Omental fat pad (tissue), 4 donors: ENCODE measurements around the gene FCGBP. TPM values are rescaled to one million over a fixed set of nuclear protein-coding genes. Genes with fewer than 3 reads are reported as not detected.
"Not testable (repeated sequence)": the region's sequence is repeated elsewhere in the genome, so short reads cannot be mapped to it uniquely, and the experiment has no call there.

Source experiments
- ATAC-seq: fragments of 150-250 bp; one replicate; pipeline ENCODE4 v1.9.1; 2016; ENCODE audit warnings: mild to moderate bottlenecking, moderate library complexity; ENCODE audit not compliant: low FRiP score
- DNase-seq: peaks from one replicate; pipeline ENCODE4 v3.0.0-alpha.2; 2019; ENCODE audit warnings: low spot score
- total RNA-seq, 4 donors: library from RNA; depleted of rRNA; stranded (reverse); fragments of >200 nt; gene quantifications; one replicate each; pipeline ENCODE4 v1.1.0, GENCODE V29; 2016
- TF ChIP-seq, protein P1 (sequence below), 3 donors: fragments of 450-650 bp; IDR thresholded peaks; one replicate each; pipeline ENCODE4 v1.5.1; 2016 to 2017; ENCODE audit warnings: antibody characterized with exemption in 3 of 3, mild to moderate bottlenecking in 3 of 3, moderate library complexity in 2 of 3

FCGBP gene
- total RNA-seq, 4 donors from 2014 or later, result 12.5 to 197 (median 29.3) TPM

DNA sequence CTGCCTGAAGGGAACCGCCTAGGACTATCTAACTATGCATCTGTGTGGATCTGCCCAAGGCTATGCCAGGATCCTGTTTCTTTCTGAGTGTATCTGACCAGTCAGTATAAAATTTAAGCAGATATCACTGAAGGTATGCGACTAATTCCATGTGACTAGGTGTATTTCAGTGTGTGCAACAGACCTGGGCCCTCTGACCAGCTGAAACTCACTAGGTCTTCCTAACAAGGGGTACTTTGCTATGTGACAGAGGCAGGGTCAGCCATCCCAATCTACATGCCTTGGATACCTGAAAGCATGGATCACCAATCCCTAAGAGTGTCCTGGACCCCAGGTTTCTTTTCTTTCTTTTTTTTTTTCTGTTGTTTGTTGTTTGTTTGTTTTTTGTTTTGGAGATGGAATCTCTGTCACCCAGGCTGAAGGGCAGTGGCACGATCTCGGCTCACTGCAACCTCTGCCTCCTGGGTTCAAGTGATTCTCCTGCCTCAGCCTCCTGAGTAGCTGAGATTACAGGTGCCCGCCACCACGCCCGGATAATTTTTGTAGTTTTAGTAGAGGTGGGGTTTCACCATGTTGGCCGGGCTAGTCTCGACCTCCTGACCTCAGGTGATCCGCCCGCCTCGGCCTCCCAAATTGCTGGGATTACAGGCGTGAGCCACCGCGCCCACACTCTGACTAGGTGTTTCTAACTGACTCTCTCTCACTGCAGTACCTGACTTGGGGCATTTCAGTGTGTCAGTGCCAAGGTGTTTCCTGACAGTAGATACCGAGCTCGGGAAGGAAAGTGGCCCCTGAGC, 43.5 kb downstream of the FCGBP start:
- TF ChIP-seq, protein P1, sequence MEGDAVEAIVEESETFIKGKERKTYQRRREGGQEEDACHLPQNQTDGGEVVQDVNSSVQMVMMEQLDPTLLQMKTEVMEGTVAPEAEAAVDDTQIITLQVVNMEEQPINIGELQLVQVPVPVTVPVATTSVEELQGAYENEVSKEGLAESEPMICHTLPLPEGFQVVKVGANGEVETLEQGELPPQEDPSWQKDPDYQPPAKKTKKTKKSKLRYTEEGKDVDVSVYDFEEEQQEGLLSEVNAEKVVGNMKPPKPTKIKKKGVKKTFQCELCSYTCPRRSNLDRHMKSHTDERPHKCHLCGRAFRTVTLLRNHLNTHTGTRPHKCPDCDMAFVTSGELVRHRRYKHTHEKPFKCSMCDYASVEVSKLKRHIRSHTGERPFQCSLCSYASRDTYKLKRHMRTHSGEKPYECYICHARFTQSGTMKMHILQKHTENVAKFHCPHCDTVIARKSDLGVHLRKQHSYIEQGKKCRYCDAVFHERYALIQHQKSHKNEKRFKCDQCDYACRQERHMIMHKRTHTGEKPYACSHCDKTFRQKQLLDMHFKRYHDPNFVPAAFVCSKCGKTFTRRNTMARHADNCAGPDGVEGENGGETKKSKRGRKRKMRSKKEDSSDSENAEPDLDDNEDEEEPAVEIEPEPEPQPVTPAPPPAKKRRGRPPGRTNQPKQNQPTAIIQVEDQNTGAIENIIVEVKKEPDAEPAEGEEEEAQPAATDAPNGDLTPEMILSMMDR (IDR thresholded peaks at IDR 0.05), result no peak
- no peak for DNase-seq
- ATAC-seq, result no peak

- ATAC-seq, DNase-seq: not testable (repeated sequence)
These were observed 44.3 kb downstream of the FCGBP start for GRCh38 chr19:39889872-39890754.

GRCh38 chr19:39887456-39887951, 46.9 kb downstream of the FCGBP start:
- ATAC-seq, DNase-seq: not testable (repeated sequence)

DNA sequence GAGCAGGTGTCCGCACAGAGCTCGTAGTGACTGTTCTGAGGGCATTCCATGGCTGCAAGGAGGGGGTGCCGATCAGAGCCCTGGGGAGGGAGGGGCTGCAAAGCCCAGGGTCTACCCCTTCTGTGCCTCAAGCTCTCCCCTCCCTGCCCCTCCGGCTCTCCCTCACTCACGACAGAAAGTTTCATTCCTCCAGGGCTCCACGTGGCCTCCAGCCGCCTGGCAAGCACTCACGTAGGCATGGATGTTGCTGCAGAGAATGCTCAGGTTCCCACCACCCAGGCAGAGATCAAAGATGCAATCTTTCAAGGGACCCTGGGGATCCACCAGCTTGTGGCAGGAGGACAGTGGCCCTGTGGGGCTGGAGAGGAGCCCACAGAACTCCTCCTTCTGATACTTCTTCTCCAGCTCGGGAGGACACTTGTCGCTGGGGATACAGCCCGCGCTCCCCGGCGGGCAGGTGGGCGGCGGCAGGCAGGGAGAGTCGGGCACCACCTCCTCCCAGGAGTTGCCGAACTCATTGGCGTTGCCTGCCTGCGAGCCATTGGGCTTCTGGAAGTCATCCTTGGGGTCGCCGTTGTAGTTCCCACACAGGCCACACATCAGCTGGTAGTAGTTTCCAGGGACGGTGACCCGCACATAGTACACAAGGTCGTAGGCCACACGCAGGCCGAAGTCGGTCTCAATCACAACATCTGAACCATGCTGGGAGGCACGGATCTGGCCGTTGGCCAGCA, 48.4 kb downstream of the FCGBP start:
- DNase-seq, ATAC-seq: not testable (repeated sequence)

- ATAC-seq, DNase-seq: not testable (repeated sequence)
These were observed 49.7 kb downstream of the FCGBP start for GRCh38 chr19:39884721-39885120.

Other genes starting within 250 kb of the FCGBP start
- not detected for gene LGALS14, start 230.2 kb downstream of the FCGBP start, total RNA-seq
- gene CLC, start 196.6 kb downstream of the FCGBP start, total RNA-seq, result not detected
- gene LEUTX, start 155.8 kb downstream of the FCGBP start, total RNA-seq, result not detected
- 1 to 10 TPM; 4.6 to 9.9 (median 5.3) TPM for gene DYRK1B, start 100.5 kb downstream of the FCGBP start, total RNA-seq
- gene FBL, start 88.3 kb downstream of the FCGBP start, total RNA-seq, result 100 to 1,000 TPM; 103 to 194 (median 125) TPM
- 100 to 1,000 TPM in 1 of 4 donors, 10 to 100 TPM in 3; 52.6 to 141 (median 75.4) TPM for gene PSMC4, start 36.5 kb upstream of the FCGBP start, total RNA-seq
- 10 to 100 TPM in 1 of 4 donors, 1 to 10 TPM in 3; 1.4 to 11.8 (median 6.7) TPM for gene ZNF546, start 62.4 kb upstream of the FCGBP start, total RNA-seq
- 10 to 100 TPM in 2 of 4 donors, 1 to 10 TPM in 2; 7.2 to 17.8 (median 10.7) TPM for gene ZNF780B, start 121.6 kb upstream of the FCGBP start, total RNA-seq
- 10 to 100 TPM in 3 of 4 donors, 1 to 10 TPM in 1; 4.8 to 14.7 (median 11.4) TPM for gene ZNF780A, start 156.3 kb upstream of the FCGBP start, total RNA-seq